HG03342 (cell line): ENCODE data around the gene OGFOD2.

Experiments
- ATAC-seq: cut with Tn5 transposase; IDR thresholded peaks from one replicate; pipeline ENCODE4 v1.9.1; 2021; ENCODE audit warnings: mild to moderate bottlenecking, moderate library complexity; ENCODE audit not compliant: unreplicated experiment

The OGFOD2 gene

GRCh38 chr12:122976648-122976975, 1.6 kb downstream of the OGFOD2 start:
- no peak for ATAC-seq

- no peak for ATAC-seq
Observed at GRCh38 chr12:122977153-122977552, 2.1 kb downstream of the OGFOD2 start.

GRCh38 chr12:122977655-122978392, 2.8 kb downstream of the OGFOD2 start:
- ATAC-seq = no peak

- ATAC-seq = no peak
Observed at GRCh38 chr12:122978507-122978955, 3.5 kb downstream of the OGFOD2 start.

GRCh38 chr12:122979001-122979907, 4.2 kb downstream of the OGFOD2 start:
- ATAC-seq = no peak

- no peak for ATAC-seq
Observed at GRCh38 chr12:122979908-122980182, 4.8 kb downstream of the OGFOD2 start.

- ATAC-seq = peak; percentile 45
Observed at GRCh38 chr12:122980183-122981035, 5.4 kb downstream of the OGFOD2 start, which contains the start of gene ARL6IP4. TSS of gene ARL6IP4 (plus strand) at chr12:122980681. CDS start at chr12:122981140, 459 bp downstream.

- ATAC-seq = peak; percentile 19
Observed at GRCh38 chr12:122981036-122981471, 6.0 kb downstream of the OGFOD2 start.

GRCh38 chr12:122981587-122982476, 6.8 kb downstream of the OGFOD2 start:
- ATAC-seq = no peak

GRCh38 chr12:122982477-122982815, 7.4 kb downstream of the OGFOD2 start:
- ATAC-seq = no peak

- ATAC-seq = no peak
Observed at GRCh38 chr12:122982963-122983788, 8.1 kb downstream of the OGFOD2 start.

- ATAC-seq = no peak
Observed at GRCh38 chr12:122983789-122984515, 8.9 kb downstream of the OGFOD2 start.

GRCh38 chr12:122984612-122985337, 9.7 kb downstream of the OGFOD2 start:
- ATAC-seq = no peak

- no peak for ATAC-seq
Observed at GRCh38 chr12:122985338-122986257, 10.6 kb downstream of the OGFOD2 start.

- ATAC-seq = no peak
Observed at GRCh38 chr12:122986258-122986871, 11.3 kb downstream of the OGFOD2 start.

GRCh38 chr12:122987086-122987951, 12.3 kb downstream of the OGFOD2 start:
- ATAC-seq = no peak
